PFSK-1 (cell line): Measurements from ENCODE around the gene BEND6.

ENCODE experiments used
- FOXP2 ChIP-seq: optimal IDR thresholded peaks from 2 replicates; pipeline ENCODE3; 2011; ENCODE audit warnings: borderline replicate concordance, control low read depth, inconsistent platforms; ENCODE audit not compliant: insufficient read depth; ENCODE audit errors: extremely low read length, extremely low read depth
- POLR2AphosphoS5 ChIP-seq: IDR thresholded peaks from 2 replicates; pipeline ENCODE4 v1.6.1; 2012; ENCODE audit warnings: low read depth, mild to moderate bottlenecking, control low read depth, low read length, moderate library complexity
- SIN3A ChIP-seq: IDR thresholded peaks from 2 replicates; pipeline ENCODE4 v1.6.1; 2012; ENCODE audit warnings: mild to moderate bottlenecking, low read length, moderate library complexity, borderline replicate concordance; ENCODE audit not compliant: insufficient read depth
- TAF1 ChIP-seq: IDR thresholded peaks from 2 replicates; pipeline ENCODE4 v1.6.1; 2012; ENCODE audit warnings: low read length, control low read depth, borderline replicate concordance; ENCODE audit not compliant: insufficient read depth
- TF ChIP-seq, protein P1 (sequence below), 2 experiments: IDR thresholded peaks; 2 replicates each; pipeline versions ENCODE4 v1.6.1 to v1.8.0; 2011 to 2012; ENCODE audit warnings: low read depth in 2 of 2, low read length in 2 of 2, control low read depth in 1 of 2, inconsistent platforms in 1 of 2, mild to moderate bottlenecking in 1 of 2, moderate library complexity in 1 of 2; ENCODE audit not compliant: insufficient read depth in 1 of 2

The BEND6 gene

DNA sequence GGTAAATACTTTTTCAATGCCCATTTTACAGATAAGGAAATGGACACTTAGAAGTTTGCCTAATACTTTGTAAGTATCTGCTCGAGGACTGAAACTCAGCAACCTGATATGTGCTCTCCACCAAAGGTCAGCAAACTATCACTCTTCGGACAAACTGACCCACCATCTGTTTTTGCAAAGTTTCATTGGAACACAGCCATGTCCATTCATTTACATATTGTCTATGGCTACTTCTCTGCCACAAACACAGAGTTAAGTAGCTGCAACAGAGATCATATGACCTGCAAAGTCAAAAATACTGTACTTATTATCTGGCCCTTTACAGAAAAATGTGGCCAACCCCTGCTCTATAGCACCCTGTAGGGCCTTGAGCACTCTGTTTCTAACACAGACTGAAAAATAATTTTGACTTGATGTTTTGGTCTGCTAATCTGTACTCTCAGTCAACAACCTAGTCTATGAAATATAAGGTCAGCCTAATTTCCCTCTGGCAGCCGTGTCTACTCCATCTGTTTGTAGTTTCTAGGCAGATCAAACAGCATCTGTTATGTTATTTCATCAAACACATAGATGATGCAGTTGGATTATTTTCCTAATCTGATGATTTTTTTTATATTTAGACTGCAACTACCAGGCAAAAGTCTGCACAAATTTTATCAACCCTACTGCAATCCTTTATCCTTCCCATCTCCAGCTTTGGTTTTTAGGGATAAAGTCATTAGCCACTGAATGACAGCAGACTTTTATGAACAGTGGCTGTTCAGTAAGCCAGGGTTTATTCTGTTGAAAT, 41.4 kb upstream of the BEND6 start:
- no peak for TF ChIP-seq SIN3A
- TF ChIP-seq, protein P1, sequence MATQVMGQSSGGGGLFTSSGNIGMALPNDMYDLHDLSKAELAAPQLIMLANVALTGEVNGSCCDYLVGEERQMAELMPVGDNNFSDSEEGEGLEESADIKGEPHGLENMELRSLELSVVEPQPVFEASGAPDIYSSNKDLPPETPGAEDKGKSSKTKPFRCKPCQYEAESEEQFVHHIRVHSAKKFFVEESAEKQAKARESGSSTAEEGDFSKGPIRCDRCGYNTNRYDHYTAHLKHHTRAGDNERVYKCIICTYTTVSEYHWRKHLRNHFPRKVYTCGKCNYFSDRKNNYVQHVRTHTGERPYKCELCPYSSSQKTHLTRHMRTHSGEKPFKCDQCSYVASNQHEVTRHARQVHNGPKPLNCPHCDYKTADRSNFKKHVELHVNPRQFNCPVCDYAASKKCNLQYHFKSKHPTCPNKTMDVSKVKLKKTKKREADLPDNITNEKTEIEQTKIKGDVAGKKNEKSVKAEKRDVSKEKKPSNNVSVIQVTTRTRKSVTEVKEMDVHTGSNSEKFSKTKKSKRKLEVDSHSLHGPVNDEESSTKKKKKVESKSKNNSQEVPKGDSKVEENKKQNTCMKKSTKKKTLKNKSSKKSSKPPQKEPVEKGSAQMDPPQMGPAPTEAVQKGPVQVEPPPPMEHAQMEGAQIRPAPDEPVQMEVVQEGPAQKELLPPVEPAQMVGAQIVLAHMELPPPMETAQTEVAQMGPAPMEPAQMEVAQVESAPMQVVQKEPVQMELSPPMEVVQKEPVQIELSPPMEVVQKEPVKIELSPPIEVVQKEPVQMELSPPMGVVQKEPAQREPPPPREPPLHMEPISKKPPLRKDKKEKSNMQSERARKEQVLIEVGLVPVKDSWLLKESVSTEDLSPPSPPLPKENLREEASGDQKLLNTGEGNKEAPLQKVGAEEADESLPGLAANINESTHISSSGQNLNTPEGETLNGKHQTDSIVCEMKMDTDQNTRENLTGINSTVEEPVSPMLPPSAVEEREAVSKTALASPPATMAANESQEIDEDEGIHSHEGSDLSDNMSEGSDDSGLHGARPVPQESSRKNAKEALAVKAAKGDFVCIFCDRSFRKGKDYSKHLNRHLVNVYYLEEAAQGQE (IDR thresholded peaks at IDR 0.05; ENCODE audit: insufficient read depth in 1 of 2, low read depth in 2 of 2, low read length in 2 of 2) = no peak
- no peak for TF ChIP-seq TAF1
- TF ChIP-seq POLR2AphosphoS5 = no peak
- TF ChIP-seq FOXP2 = no peak

DNA sequence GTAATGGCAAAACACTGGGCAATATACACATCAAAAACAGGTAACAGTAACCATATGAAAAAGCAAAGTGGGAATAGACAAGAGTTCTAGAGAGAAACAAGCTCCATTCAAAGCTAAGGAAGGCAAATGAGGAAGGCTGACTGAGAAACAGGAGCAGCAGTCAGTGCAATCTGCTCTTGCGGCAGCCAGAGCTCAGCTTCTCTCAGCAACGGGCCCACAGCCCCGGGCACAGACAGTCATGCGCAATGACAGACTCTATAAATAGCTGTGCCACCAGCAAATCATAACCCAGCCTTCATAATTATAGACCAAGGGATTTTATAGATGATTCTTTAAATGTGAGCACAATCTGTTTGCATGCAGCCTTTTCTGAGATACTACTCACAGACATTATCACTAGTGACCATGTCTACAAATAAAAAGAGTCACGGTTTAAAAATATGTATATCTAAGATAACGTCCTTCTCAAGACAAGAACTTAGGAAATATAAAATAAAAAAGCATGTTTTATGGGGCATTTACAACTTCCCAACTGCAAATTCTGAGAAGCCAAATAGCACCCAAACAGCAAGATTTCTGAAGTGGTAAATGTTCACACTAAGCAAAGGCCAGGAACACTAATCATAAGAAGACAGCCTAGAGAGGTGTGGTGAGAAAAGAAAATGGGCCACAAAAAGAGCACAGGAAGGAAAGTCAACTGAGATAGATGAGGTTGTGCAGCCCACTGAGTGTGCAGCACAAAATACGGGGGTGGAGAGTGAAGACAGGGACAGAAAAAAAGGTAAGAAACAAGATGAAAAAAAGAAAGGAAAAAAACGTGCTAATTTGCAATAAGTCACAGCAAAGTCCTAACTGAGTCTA, 39.9 kb upstream of the BEND6 start:
- TF ChIP-seq SIN3A (no peak), POLR2AphosphoS5 (no peak), TAF1 (no peak), FOXP2 (no peak)
- TF ChIP-seq, protein P1 (IDR thresholded peaks at IDR 0.05; ENCODE audit: insufficient read depth in 1 of 2, low read depth in 2 of 2, low read length in 2 of 2) = no peak

DNA sequence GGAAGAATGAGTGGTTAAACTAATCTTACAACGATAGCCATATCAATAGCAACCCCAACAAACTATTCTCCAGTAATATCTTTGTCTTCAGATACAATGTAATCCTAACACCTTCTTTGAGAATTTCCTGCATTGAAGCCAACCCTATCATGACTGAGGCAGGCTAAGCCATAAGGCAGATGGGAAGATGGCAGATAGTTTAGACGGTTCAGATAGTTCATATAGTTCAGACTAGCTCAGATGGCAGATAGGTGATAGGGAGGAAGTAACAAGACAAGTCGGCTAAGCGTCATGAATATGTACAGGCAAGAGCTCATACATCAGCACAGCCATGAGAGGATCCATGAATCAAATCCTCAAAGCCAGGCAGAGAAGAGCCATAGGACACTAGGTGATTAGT, 39.1 kb upstream of the BEND6 start:
- no peak for TF ChIP-seq POLR2AphosphoS5

DNA sequence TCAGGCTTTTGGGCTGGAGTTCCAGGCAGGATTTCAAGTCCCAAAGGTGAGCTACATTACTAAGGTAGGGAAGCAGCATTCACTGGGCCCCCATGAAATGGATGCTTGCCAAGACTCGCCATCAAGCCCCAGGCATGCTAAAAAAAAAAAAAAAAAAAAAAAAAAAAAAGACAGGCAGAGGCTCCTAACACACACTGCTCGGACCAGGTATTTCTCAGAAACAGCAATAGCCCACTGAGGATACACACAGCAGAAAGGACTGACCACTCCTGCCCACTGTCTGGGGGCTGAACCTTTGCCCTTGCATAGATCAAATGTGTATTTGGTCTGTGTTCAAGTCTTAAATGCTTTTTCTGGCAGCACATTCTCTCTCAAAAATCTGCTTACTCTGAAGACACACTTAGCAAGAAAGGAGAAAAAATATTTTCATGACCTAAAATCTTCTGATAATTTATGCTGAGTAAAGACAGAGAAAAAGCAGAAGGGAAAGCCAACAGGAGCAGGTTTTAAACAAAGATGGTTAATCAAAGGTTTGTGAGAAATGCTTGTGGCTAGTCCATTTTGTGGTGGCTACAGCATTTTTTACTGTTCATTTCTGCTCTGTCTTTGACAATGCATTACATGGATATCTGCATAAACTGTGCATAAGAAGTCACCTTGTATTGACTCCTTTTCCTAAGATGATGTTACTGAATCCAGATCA, 37.9 kb upstream of the BEND6 start:
- TF ChIP-seq FOXP2 (no peak), POLR2AphosphoS5 (no peak), SIN3A (no peak), TAF1 (no peak)
- TF ChIP-seq, protein P1 (IDR thresholded peaks at IDR 0.05; ENCODE audit: insufficient read depth in 1 of 2, low read depth in 2 of 2, low read length in 2 of 2) = no peak

DNA sequence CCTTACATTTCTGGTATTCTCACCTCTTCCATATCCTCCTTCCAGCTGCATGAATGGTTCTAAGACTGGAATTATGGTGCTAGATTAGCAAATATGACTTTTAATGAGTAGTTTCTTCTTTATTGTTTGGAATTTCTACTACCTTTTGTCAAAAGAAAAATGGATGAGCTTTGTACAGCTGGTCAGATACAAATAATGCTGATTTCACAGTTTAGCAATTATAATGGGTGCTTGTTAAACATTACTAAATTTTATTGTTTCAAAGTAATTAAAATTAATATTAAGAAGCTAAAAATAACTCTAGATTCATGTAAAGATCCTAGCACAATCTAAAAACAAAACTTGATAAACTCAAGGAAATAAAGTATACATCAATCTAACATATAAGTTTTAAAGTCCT, 32.3 kb upstream of the BEND6 start:
- no peak for TF ChIP-seq TAF1
- TF ChIP-seq, protein P1 (IDR thresholded peaks at IDR 0.05; ENCODE audit: insufficient read depth in 1 of 2, low read depth in 2 of 2, low read length in 2 of 2) = no peak
- no peak for TF ChIP-seq SIN3A
- TF ChIP-seq FOXP2 = no peak
- TF ChIP-seq POLR2AphosphoS5 = no peak
